HepG2 (cell line): ENCODE results near the gene ATL2. TPM values are rescaled to one million over a fixed set of nuclear protein-coding genes. Genes with fewer than 3 reads are reported as not detected.

Source experiments
- ATAC-seq: fragments of 200-7000 bp; cut with Tn5 transposase; 3 replicates; pipeline ENCODE4 v1.9.1; 2020; ENCODE audit warnings: mild to moderate bottlenecking, moderate library complexity
- BruUV-seq: library from RNA; stranded (reverse); fragments of 400-500 nt; replicated peaks from 2 replicates; lab custom pipeline; 2021; lab: Mats Ljungman, UMichigan
- CTCF ChIA-PET: fragments of 300-600 bp; formaldehyde crosslinking; extraction: SDS; loops from one replicate; lab custom pipeline; 2021; ENCODE audit warnings: low total read pairs, inconsistent platforms, low intra/inter-chr PET ratio; lab: Yijun Ruan, JAX
- POLR2A ChIA-PET: fragments of 350-600 bp; sonication (Branson Sonifier 250); formaldehyde crosslinking; loops from one replicate; lab custom pipeline; 2020; ENCODE audit warnings: antibody characterized with exemption, inconsistent platforms; lab: Yijun Ruan, JAX
- DNase-seq: peaks from one replicate; pipeline ENCODE4 v3.0.0-alpha.2; 2015; ENCODE audit warnings: low spot score
- FAIRE-seq: peaks from 3 replicates; lab custom pipeline; 2011; peaks lifted over from hg19 to GRCh38; lab: Jason Lieb, UNC
- H2AFZ ChIP-seq: one replicate; pipeline ENCODE4 v1.6.1; 2011; ENCODE audit warnings: low read length, inconsistent platforms
- H3K27ac ChIP-seq: fragments of 300-600 bp; 3 replicates; pipeline ENCODE4 v1.8.0; 2011; ENCODE audit warnings: mixed run types, mild to moderate bottlenecking, mixed read lengths, low read length, inconsistent platforms; ENCODE audit not compliant: insufficient read depth; ENCODE audit errors: extremely low read length
- H3K27me3 ChIP-seq, 2 experiments: fragments of 200-600 bp in 1 of 2; 2 replicates in 1 of 2; 3 replicates in 1 of 2; pipeline versions ENCODE4 v1.6.0 to v1.8.0; 2011; ENCODE audit warnings: low read length in 2 of 2, mild to moderate bottlenecking in 2 of 2, moderate library complexity in 2 of 2, inconsistent platforms in 1 of 2; ENCODE audit not compliant: insufficient read depth in 2 of 2, control insufficient read depth in 1 of 2
- H3K36me3 ChIP-seq, 2 experiments: fragments of 200-600 bp in 1 of 2; replicated peaks in 1 of 2; 2 replicates in 1 of 2; 3 replicates in 1 of 2; pipeline versions ENCODE4 v1.5.1 to v1.8.0; 2011; ENCODE audit warnings: low read length in 2 of 2, inconsistent platforms in 1 of 2; ENCODE audit not compliant: insufficient read depth in 2 of 2, control insufficient read depth in 1 of 2
- H3K4me1 ChIP-seq: 2 replicates; pipeline ENCODE4 v1.5.1; 2012; ENCODE audit warnings: low read length, inconsistent platforms; ENCODE audit not compliant: insufficient read depth
- H3K4me2 ChIP-seq: 2 replicates; pipeline ENCODE4 v1.6.0; 2011; ENCODE audit warnings: low read depth, low read length, inconsistent platforms
- H3K4me3 ChIP-seq, 3 experiments: fragments of 200-600 bp in 1 of 3; sonication (generic), shearing (Covaris generic) in 1 of 3; replicated peaks in 1 of 3; 2 replicates each; pipeline ENCODE4 v1.5.1; 2011 to 2016; ENCODE audit warnings: low read length in 3 of 3, inconsistent platforms in 2 of 3, low read depth in 2 of 3, mild to moderate bottlenecking in 2 of 3, control low read depth in 1 of 3, mixed read lengths in 1 of 3; ENCODE audit not compliant: insufficient read depth in 1 of 3
- H3K79me2 ChIP-seq: one replicate; pipeline ENCODE4 v1.6.1; 2011; ENCODE audit warnings: low read length, inconsistent platforms; ENCODE audit not compliant: insufficient read depth
- H3K9ac ChIP-seq: 2 replicates; pipeline ENCODE4 v1.6.0; 2011; ENCODE audit warnings: mild to moderate bottlenecking, low read depth, low read length, inconsistent platforms; ENCODE audit not compliant: insufficient read depth
- H3K9me3 ChIP-seq: 2 replicates; pipeline ENCODE4 v1.5.1; 2012; ENCODE audit warnings: mild to moderate bottlenecking, low read length
- H4K20me1 ChIP-seq: 2 replicates; pipeline ENCODE4 v1.6.0; 2011; ENCODE audit warnings: inconsistent platforms, mild to moderate bottlenecking, low read length, moderate library complexity; ENCODE audit not compliant: insufficient read depth
- ELK4 ChIP-seq: sonication (generic); formaldehyde crosslinking; IDR thresholded peaks from 2 replicates; pipeline ENCODE4 v1.9.0; 2021; ENCODE audit warnings: missing genetic modification reagents, borderline replicate concordance
- FIP1L1 ChIP-seq: fragments of 200-400 bp; formaldehyde crosslinking; IDR thresholded peaks from 2 replicates; pipeline ENCODE4 v1.6.1; 2018; ENCODE audit warnings: low read depth, mild to moderate bottlenecking, low read length, moderate library complexity, borderline replicate concordance; ENCODE audit not compliant: insufficient read depth
- FOXP1 ChIP-seq, 2 experiments: fragments of 450-650 bp in 1 of 2; IDR thresholded peaks; 2 replicates each; pipeline ENCODE4 v1.6.1; 2017 to 2018; ENCODE audit warnings: antibody characterized with exemption in 1 of 2
- HNRNPH1 ChIP-seq: fragments of 200-400 bp; formaldehyde crosslinking; optimal IDR thresholded peaks from 2 replicates; pipeline ENCODE3; 2017; ENCODE audit warnings: mild to moderate bottlenecking, low read depth, low read length
- HOXA9 ChIP-seq: sonication (generic); formaldehyde crosslinking; IDR thresholded peaks from 2 replicates; pipeline ENCODE4 v1.8.1; 2022; ENCODE audit warnings: missing genetic modification reagents, mild to moderate bottlenecking, moderate library complexity, borderline replicate concordance
- NCOA2 ChIP-seq: sonication (generic); formaldehyde crosslinking; IDR thresholded peaks from 2 replicates; pipeline ENCODE4 v1.8.0; 2022; ENCODE audit warnings: inconsistent platforms
- SMAD1 ChIP-seq: sonication (generic); formaldehyde crosslinking; IDR thresholded peaks from 2 replicates; pipeline ENCODE4 v1.4.0; 2020; ENCODE audit warnings: missing genetic modification reagents, low read depth, mild to moderate bottlenecking, borderline replicate concordance
- TAF1 ChIP-seq: sonication (generic); formaldehyde crosslinking; IDR thresholded peaks from 2 replicates; pipeline ENCODE4 v1.4.0; 2020; ENCODE audit warnings: missing genetic modification reagents
- ZNF770 ChIP-seq: sonication (generic); formaldehyde crosslinking; IDR thresholded peaks from 2 replicates; pipeline ENCODE4 v1.5.0; 2020; ENCODE audit warnings: mild to moderate bottlenecking, missing genetic modification reagents
- ZNF850 ChIP-seq: sonication (generic); formaldehyde crosslinking; conservative IDR thresholded peaks from 2 replicates; pipeline ENCODE4 v1.9.0; 2021; ENCODE audit warnings: mild to moderate bottlenecking, missing genetic modification reagents
- WGBS: methylation state at CpG from one replicate; pipeline ENCODE4 v1.1.6; 2017; ENCODE audit warnings: low lambda C conversion rate; 5-methylcytosine and 5-hydroxymethylcytosine counted together
- in situ Hi-C: cut with HindIII; loops from 2 replicates; pipeline ENCODE4 v1.10.0; 2017; ENCODE audit warnings: low pct_unique_long_range_greater_than_20kb; ENCODE audit not compliant: extremely low pct_ligation_motif_present
- intact Hi-C: fragments of 100-400 bp; cut with micrococcal nuclease; formaldehyde crosslinking; loops from one replicate; pipeline ENCODE4 v1.10.0; 2022; ENCODE audit not compliant: unreplicated experiment
- polyA plus RNA-seq, 8 experiments: library from polyadenylated mRNA; depleted of rRNA in 3 of 8; stranded (reverse) in 7 of 8; unstranded in 1 of 8; fragments of >200 nt; fragmentation: Illumina TruSeq in 4 of 8; extraction: Trizol in 4 of 8; gene quantifications; 2 replicates each; pipeline versions ENCODE4 v1.2.1 to v1.2.3, GENCODE V29; 2011 to 2016; ENCODE audit warnings: low read depth in 4 of 8, missing spikeins in 1 of 8, mixed read lengths in 1 of 8; ENCODE audit not compliant: insufficient read depth in 1 of 8
- total RNA-seq, 5 experiments: library from RNA; depleted of rRNA; stranded (reverse); fragments of >200 nt; fragmentation: Illumina TruSeq; extraction: Trizol; gene quantifications; 2 replicates each; pipeline ENCODE4 v1.2.3, GENCODE V29; 2016; ENCODE audit warnings: low read depth in 1 of 5
- TF ChIP-seq, protein P1 (sequence below): sonication (generic); formaldehyde crosslinking; IDR thresholded peaks from 2 replicates; pipeline ENCODE4 v1.4.0; 2020; ENCODE audit warnings: low read depth, missing genetic modification reagents

The ATL2 gene
- total and polyA plus RNA-seq, 2 of the 13 experiments (the other 11 are each of a cell fraction or from before 2014, with no cell fraction given), result 56.5 to 119 TPM

DNA sequence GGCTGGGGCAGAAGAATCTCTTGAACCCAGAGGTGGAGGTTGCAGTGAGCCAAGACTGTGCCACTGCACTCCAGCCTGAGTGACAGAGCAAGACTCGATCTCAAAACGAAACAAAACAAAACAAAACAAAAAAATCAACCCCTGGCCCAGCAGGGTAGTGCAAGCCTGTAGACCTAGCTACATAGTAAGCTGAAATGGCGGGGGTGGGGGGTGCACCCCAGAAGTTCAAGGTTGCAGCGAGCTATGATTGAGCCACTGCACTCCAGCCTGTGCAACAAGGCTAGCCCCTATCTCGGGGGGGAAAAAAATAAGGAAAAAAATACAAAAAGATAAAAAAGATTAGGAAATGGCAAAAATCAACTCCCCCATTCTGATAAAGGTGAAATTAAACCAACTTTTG is 6.4 kb downstream of the ATL2 start:
- Histone ChIP-seq H3K79me2 (peaks cover 94% of the 10 kb centered on the region), H3K4me1 (peaks cover 64% of the 10 kb centered on the region), H3K27me3 (no peaks in the 10 kb centered on the region), H4K20me1 (peaks cover 77% of the 10 kb centered on the region), H3K9me3 (no peaks in the 10 kb centered on the region), H3K4me2 (no peak overlapping the region), H3K9ac (no peak overlapping the region), H3K27ac (no peak overlapping the region), H3K36me3 (peaks cover 0 to 3% of the 10 kb centered on the region in 2 experiments; a peak in 1 of 5 replicates), H2AFZ (no peak overlapping the region), H3K4me3 (no peak overlapping the region)
- ChIA-PET POLR2A (no interaction called here), CTCF (no interaction called here)
- peak; percentile 71 for ATAC-seq
- in situ Hi-C loops, result no loop called here
- intact Hi-C loops, result loop anchor here (10.0 kb wide), 1 partner anchor 364 kb away; no protein-coding TSS in a partner anchor
- no peak for FAIRE-seq
- 88% methylated on average over 5 of the region's 5 CpGs for WGBS
- DNase-seq, result peak; percentile 29
- BruUV-seq, result no TSS peak
- no peak for TF ChIP-seq NCOA2 (CRISPR knock-in tag)
- no peak for TF ChIP-seq HNRNPH1
- TF ChIP-seq ELK4 (CRISPR knock-in tag), result no peak
- TF ChIP-seq FOXP1 (IDR thresholded peaks at IDR 0.05), result 0 out of 2 replicates have a peak, but pooled peaks have one; percentile 5
- TF ChIP-seq FOXP1 (CRISPR knock-in tag; IDR thresholded peaks at IDR 0.05), result no peak
- TF ChIP-seq HOXA9, result no peak
- TF ChIP-seq ZNF770 (CRISPR knock-in tag), result peak; percentile 49; the same call in 1 of the 2 replicates
- TF ChIP-seq, protein P1, sequence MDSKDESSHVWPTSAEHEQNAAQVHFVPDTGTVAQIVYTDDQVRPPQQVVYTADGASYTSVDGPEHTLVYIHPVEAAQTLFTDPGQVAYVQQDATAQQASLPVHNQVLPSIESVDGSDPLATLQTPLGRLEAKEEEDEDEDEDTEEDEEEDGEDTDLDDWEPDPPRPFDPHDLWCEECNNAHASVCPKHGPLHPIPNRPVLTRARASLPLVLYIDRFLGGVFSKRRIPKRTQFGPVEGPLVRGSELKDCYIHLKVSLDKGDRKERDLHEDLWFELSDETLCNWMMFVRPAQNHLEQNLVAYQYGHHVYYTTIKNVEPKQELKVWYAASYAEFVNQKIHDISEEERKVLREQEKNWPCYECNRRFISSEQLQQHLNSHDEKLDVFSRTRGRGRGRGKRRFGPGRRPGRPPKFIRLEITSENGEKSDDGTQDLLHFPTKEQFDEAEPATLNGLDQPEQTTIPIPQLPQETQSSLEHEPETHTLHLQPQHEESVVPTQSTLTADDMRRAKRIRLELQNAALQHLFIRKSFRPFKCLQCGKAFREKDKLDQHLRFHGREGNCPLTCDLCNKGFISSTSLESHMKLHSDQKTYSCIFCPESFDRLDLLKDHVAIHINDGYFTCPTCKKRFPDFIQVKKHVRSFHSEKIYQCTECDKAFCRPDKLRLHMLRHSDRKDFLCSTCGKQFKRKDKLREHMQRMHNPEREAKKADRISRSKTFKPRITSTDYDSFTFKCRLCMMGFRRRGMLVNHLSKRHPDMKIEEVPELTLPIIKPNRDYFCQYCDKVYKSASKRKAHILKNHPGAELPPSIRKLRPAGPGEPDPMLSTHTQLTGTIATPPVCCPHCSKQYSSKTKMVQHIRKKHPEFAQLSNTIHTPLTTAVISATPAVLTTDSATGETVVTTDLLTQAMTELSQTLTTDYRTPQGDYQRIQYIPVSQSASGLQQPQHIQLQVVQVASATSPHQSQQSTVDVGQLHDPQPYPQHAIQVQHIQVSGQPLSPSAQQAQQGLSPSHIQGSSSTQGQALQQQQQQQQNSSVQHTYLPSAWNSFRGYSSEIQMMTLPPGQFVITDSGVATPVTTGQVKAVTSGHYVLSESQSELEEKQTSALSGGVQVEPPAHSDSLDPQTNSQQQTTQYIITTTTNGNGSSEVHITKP (CRISPR knock-in tag), result no peak
- no peak for TF ChIP-seq FIP1L1
- no peak for TF ChIP-seq ZNF850 (CRISPR knock-in tag)
- TF ChIP-seq TAF1 (CRISPR knock-in tag), result no peak
- no peak for TF ChIP-seq SMAD1
